Lung (tissue), 12 donors: ENCODE results near the gene SDF4. TPM values are rescaled to one million over a fixed set of nuclear protein-coding genes. Genes with fewer than 3 reads are reported as not detected.

Source experiments
- ATAC-seq: fragments of 200-7000 bp; cut with Tn5 transposase; one replicate; pipeline ENCODE4 v1.9.1; 2020; ENCODE audit warnings: moderate number of reproducible peaks; ENCODE audit not compliant: insufficient read depth, low FRiP score
- DNase-seq, 3 donors: peaks; one replicate each; pipeline ENCODE4 v3.0.0-alpha.2; 2013 to 2017
- H3K27ac ChIP-seq, 2 donors: one replicate each; pipeline ENCODE4 v1.5.1; 2013; ENCODE audit warnings: mild to moderate bottlenecking in 2 of 2, moderate library complexity in 2 of 2, control low read depth in 1 of 2, inconsistent platforms in 1 of 2, low read depth in 1 of 2, low read length in 1 of 2
- H3K27me3 ChIP-seq, 3 donors: one replicate each; pipeline ENCODE4 v1.5.1; 2013; ENCODE audit warnings: low read length in 2 of 3; ENCODE audit not compliant: control insufficient read depth in 3 of 3, insufficient read depth in 3 of 3
- H3K36me3 ChIP-seq, 4 donors: one replicate each; pipeline ENCODE4 v1.5.1; 2013; ENCODE audit warnings: low read length in 4 of 4, mild to moderate bottlenecking in 1 of 4, moderate library complexity in 1 of 4; ENCODE audit not compliant: control insufficient read depth in 4 of 4, insufficient read depth in 4 of 4
- H3K4me1 ChIP-seq, 5 donors: one replicate each; pipeline ENCODE4 v1.5.1; 2013; ENCODE audit warnings: low read length in 5 of 5, mild to moderate bottlenecking in 2 of 5, moderate library complexity in 1 of 5; ENCODE audit not compliant: control insufficient read depth in 5 of 5, insufficient read depth in 5 of 5
- H3K4me3 ChIP-seq: one replicate; pipeline ENCODE4 v1.5.1; 2013; ENCODE audit warnings: mild to moderate bottlenecking, control low read depth, moderate library complexity
- H3K9ac ChIP-seq, 2 donors: one replicate each; pipeline ENCODE4 v1.5.1; 2013; ENCODE audit warnings: low read length in 2 of 2, control low read depth in 1 of 2; ENCODE audit not compliant: insufficient read depth in 1 of 2
- H3K9me3 ChIP-seq, 4 donors: one replicate each; pipeline ENCODE4 v1.5.1; 2013; ENCODE audit warnings: low read length in 3 of 4, mild to moderate bottlenecking in 1 of 4, moderate library complexity in 1 of 4; ENCODE audit not compliant: control insufficient read depth in 4 of 4, insufficient read depth in 3 of 4
- CTCF ChIP-seq: IDR thresholded peaks from 2 replicates; pipeline ENCODE4 v1.5.1; 2012; ENCODE audit warnings: mild to moderate bottlenecking; ENCODE audit errors: control extremely low read depth, extremely low read depth
- WGBS, 2 donors: extraction: QIAGEN DNeasy Blood & Tissue Kit; methylation state at CpG; one replicate each; pipeline ENCODE4 v1.1.7; 2013; 5-methylcytosine and 5-hydroxymethylcytosine counted together
- polyA plus RNA-seq, 2 donors: library from polyadenylated mRNA; stranded (reverse); fragments of 200-250 nt; gene quantifications; one replicate each; pipeline ENCODE4 v1.2.1, GENCODE V29; 2013
- total RNA-seq, 2 donors: library from RNA; depleted of rRNA in 1 of 2; stranded (reverse); fragments of >200 nt in 1 of 2; gene quantifications; one replicate each; pipeline ENCODE4 v1.2.1, GENCODE V29; 2014 to 2021
- donor health status: control.
- donor health status: control.
- donor health status: Bipolar disorder and iron deficiency.
- donor health status: healthy.
- donor health status: DM: yes; HTN: yes; CAD: no.

The SDF4 gene
- total and polyA plus RNA-seq, 4 donors: 65.7 to 189 (median 143) TPM

DNA sequence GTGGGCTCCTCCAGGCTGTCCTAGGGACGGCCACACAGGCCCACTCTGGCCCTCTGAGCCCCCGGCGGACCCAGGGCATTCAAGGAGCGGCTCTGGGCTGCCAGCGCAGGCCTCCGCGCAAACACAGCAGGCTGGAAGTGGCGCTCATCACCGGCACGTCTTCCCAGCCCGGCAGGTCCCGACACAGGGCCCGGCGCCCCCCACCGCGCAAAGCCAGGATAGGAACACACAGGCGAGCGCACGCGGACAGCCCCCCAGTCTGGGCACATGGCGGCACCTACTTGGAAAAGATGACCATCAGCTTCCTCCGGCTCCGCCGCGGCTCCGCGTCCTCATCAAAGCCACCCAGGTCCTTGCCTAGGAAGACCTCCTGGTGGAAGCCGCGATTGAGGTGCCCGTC lies 3.6 kb downstream of the SDF4 start:
- Histone ChIP-seq H3K9me3 (peaks cover 0 to 3% (median 0%) of the 10 kb centered on the region in 4 donors), H3K4me3 (no peak overlapping the region), H3K9ac (no peak overlapping the region), H3K36me3 (peaks cover 0 to 46% (median under 1%) of the 10 kb centered on the region in 4 donors), H3K27me3 (no peaks in the 10 kb centered on the region), H3K4me1 (peaks cover 0 to 17% (median 7%) of the 10 kb centered on the region in 5 donors), H3K27ac (no peak overlapping the region)
- DNase-seq (no peak), ATAC-seq (no peak)
- WGBS, 2 donors: 95 to 98% methylated on average over 30 of the region's 30 CpGs
- TF ChIP-seq CTCF: no peak

DNA sequence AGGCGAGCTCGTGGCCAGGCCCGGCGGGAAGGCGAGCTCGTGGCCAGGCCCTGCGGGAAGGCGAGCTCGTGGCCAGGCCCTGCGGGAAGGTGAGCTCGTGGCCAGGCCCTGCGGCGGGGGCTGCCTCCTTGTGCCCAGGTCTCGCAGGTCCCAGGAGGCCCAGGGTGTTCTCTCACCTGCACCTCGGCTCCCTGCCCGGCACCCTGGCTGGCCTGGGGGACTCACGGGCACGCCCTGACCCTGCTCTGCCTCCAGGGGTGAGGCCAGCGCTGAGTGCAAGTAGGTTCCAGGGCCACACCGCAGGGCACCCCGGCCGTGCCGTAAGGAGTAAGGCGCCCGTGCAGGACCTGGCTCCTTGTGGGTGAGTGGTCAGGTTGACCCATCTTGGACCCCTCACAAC lies 4.4 kb downstream of the SDF4 start:
- Histone ChIP-seq H3K9ac (no peak overlapping the region), H3K27me3 (no peaks in the 10 kb centered on the region), H3K36me3 (peaks cover 2 to 53% (median 7%) of the 10 kb centered on the region in 4 donors), H3K4me3 (no peak overlapping the region), H3K9me3 (no peaks in the 10 kb centered on the region), H3K4me1 (peaks cover 0 to 9% (median 7%) of the 10 kb centered on the region in 5 donors), H3K27ac (no peak overlapping the region)
- 95 to 96% methylated on average over 20 to 25 of the region's 25 CpGs for WGBS, 2 donors
- no peak for TF ChIP-seq CTCF
- DNase-seq (no peak), ATAC-seq (no peak)

DNA sequence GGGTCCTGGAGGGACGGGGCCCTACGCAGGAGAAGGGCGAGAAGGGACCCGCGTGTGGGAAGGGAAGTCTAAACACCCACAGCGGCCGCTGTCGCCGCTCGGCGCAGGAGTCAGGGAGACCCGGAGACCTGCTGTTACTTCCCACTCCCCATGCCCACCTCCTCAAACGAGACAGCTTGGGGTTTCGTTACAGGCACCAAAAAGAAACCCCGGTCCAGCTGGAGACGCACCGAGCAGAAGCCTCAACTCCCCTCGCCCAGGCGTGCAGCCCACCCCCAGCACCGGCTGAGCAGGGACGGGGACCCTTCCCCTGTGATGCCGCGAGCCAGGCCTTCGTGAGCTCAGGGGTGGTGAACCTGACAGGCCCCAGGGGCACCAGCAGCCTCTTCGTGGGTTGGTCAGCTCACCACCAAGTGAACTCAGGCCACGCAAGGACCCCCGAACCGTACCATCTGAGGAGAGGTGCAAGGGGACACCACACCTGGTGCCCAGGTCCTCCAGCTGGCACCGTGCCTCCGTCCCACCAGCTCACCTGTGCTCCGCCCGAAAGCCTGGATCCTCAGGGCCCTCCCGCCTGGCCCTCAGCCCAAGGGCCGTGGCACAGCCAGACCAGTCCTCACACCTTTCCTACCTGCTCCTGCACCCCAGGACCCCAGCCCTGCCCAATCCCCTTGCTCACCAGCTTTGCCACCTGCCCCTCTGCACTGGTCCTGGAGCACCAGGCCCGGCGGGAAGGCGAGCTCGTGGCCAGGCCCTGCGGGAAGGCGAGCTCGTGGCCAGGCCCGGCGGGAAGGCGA lies 5.0 kb downstream of the SDF4 start:
- Histone ChIP-seq H3K27me3 (no peaks in the 10 kb centered on the region), H3K27ac (no peak overlapping the region), H3K9ac (no peak overlapping the region), H3K4me1 (peaks cover 0 to 9% (median 7%) of the 10 kb centered on the region in 5 donors), H3K4me3 (no peak overlapping the region), H3K9me3 (no peaks in the 10 kb centered on the region), H3K36me3 (peaks cover 4 to 59% (median 9%) of the 10 kb centered on the region in 4 donors)
- ATAC-seq: no peak
- 92 to 96% methylated on average over 42 to 44 of the region's 44 CpGs for WGBS, 2 donors
- no peak for DNase-seq
- TF ChIP-seq CTCF: no peak
